BLaER1 (cell line): Measurements from ENCODE around the gene FYN.

Experiments
- H3K27ac ChIP-seq: shearing (Covaris generic); formaldehyde crosslinking; 2 replicates; pipeline ENCODE4 v1.8.1; 2022
- H3K27me3 ChIP-seq: shearing (Covaris generic); formaldehyde crosslinking; 2 replicates; pipeline ENCODE4 v1.8.1; 2022
- H3K36me3 ChIP-seq: shearing (Covaris generic); formaldehyde crosslinking; 2 replicates; pipeline ENCODE4 v1.8.1; 2022
- H3K4me1 ChIP-seq: shearing (Covaris generic); formaldehyde crosslinking; 2 replicates; pipeline ENCODE4 v1.8.1; 2022
- H3K4me2 ChIP-seq: shearing (Covaris generic); formaldehyde crosslinking; 2 replicates; pipeline ENCODE4 v1.8.1; 2022
- H3K4me3 ChIP-seq: shearing (Covaris generic); formaldehyde crosslinking; 2 replicates; pipeline ENCODE4 v1.8.1; 2022
- H3K9ac ChIP-seq: shearing (Covaris generic); formaldehyde crosslinking; 2 replicates; pipeline ENCODE4 v1.8.1; 2022
- H3K9me3 ChIP-seq: shearing (Covaris generic); formaldehyde crosslinking; 2 replicates; pipeline ENCODE4 v1.8.1; 2022
- H4K20me1 ChIP-seq: shearing (Covaris generic); formaldehyde crosslinking; 2 replicates; pipeline ENCODE4 v1.8.1; 2022
- Cebpa-rat ChIP-seq: shearing (Covaris generic); IDR thresholded peaks from 2 replicates; pipeline ENCODE4 v1.8.1; 2022

The FYN gene

GRCh38 chr6:111632468-111633247 lies 240.6 kb downstream of the FYN start:
- Histone ChIP-seq H3K4me1 (peaks cover 35% of the 10 kb centered on the region), H3K27ac (no peak overlapping the region), H3K9ac (no peak overlapping the region), H3K27me3 (no peaks in the 10 kb centered on the region), H3K4me2 (peak overlapping the region; percentile 57; the same call in 1 of the 2 replicates), H3K9me3 (peaks cover 6% of the 10 kb centered on the region; the same call in 1 of the 2 replicates), H3K36me3 (no peaks in the 10 kb centered on the region), H3K4me3 (no peak overlapping the region), H4K20me1 (no peaks in the 10 kb centered on the region)
- no peak for TF ChIP-seq Cebpa-rat

GRCh38 chr6:111631903-111632460 lies 241.3 kb downstream of the FYN start:
- no peaks in the 10 kb centered on the region for H4K20me1 ChIP-seq
- H3K4me2 ChIP-seq = peak overlapping the region; percentile 57
- no peak overlapping the region for H3K4me3 ChIP-seq
- no peak overlapping the region for H3K27ac ChIP-seq
- no peak overlapping the region for H3K9ac ChIP-seq
- no peak for TF ChIP-seq Cebpa-rat
- H3K27me3 ChIP-seq = no peaks in the 10 kb centered on the region
- no peaks in the 10 kb centered on the region for H3K36me3 ChIP-seq
- H3K9me3 ChIP-seq = peaks cover 6% of the 10 kb centered on the region; the same call in 1 of the 2 replicates
- H3K4me1 ChIP-seq = peaks cover 35% of the 10 kb centered on the region

GRCh38 chr6:111631018-111631417 lies 242.2 kb downstream of the FYN start:
- Histone ChIP-seq H3K9me3 (peaks cover 6% of the 10 kb centered on the region; the same call in 1 of the 2 replicates), H3K9ac (no peak overlapping the region), H3K36me3 (no peaks in the 10 kb centered on the region), H3K4me3 (no peak overlapping the region), H3K4me1 (peaks cover 35% of the 10 kb centered on the region), H3K27ac (no peak overlapping the region), H4K20me1 (no peaks in the 10 kb centered on the region), H3K27me3 (no peaks in the 10 kb centered on the region), H3K4me2 (peak overlapping the region; percentile 57)
- no peak for TF ChIP-seq Cebpa-rat

- no peaks in the 10 kb centered on the region for H4K20me1 ChIP-seq
- peak overlapping the region; percentile 49 for H3K4me2 ChIP-seq
- no peak overlapping the region for H3K27ac ChIP-seq
- no peaks in the 10 kb centered on the region for H3K36me3 ChIP-seq
- H3K4me3 ChIP-seq = no peak overlapping the region
- H3K27me3 ChIP-seq = no peaks in the 10 kb centered on the region
- TF ChIP-seq Cebpa-rat = no peak
- H3K4me1 ChIP-seq = peaks cover 35% of the 10 kb centered on the region
- H3K9me3 ChIP-seq = peaks cover 6% of the 10 kb centered on the region; the same call in 1 of the 2 replicates
- peak overlapping the region; percentile 38; the same call in 1 of the 2 replicates for H3K9ac ChIP-seq
Measured at GRCh38 chr6:111628142-111628850, 245.0 kb downstream of the FYN start.

- no peak overlapping the region for H3K4me2 ChIP-seq
- peaks cover 6% of the 10 kb centered on the region; the same call in 1 of the 2 replicates for H3K9me3 ChIP-seq
- H3K4me1 ChIP-seq = peaks cover 23% of the 10 kb centered on the region
- no peaks in the 10 kb centered on the region for H3K36me3 ChIP-seq
- H4K20me1 ChIP-seq = no peaks in the 10 kb centered on the region
- H3K27me3 ChIP-seq = no peaks in the 10 kb centered on the region
- no peak overlapping the region for H3K4me3 ChIP-seq
- no peak for TF ChIP-seq Cebpa-rat
- H3K27ac ChIP-seq = no peak overlapping the region; the same call in 1 of the 2 replicates
- H3K9ac ChIP-seq = no peak overlapping the region
Measured at GRCh38 chr6:111626441-111626840, 246.8 kb downstream of the FYN start.

GRCh38 chr6:111625461-111626391 lies 247.5 kb downstream of the FYN start:
- no peak for TF ChIP-seq Cebpa-rat
- Histone ChIP-seq H3K9me3 (peaks cover 6% of the 10 kb centered on the region; the same call in 1 of the 2 replicates), H3K27me3 (no peaks in the 10 kb centered on the region), H3K9ac (no peak overlapping the region), H3K36me3 (no peaks in the 10 kb centered on the region), H3K4me1 (peaks cover 23% of the 10 kb centered on the region), H4K20me1 (no peaks in the 10 kb centered on the region), H3K4me3 (no peak overlapping the region), H3K27ac (no peak overlapping the region; the same call in 1 of the 2 replicates), H3K4me2 (no peak overlapping the region)

- H3K27me3 ChIP-seq = no peaks in the 10 kb centered on the region
Measured at GRCh38 chr6:111625099-111625416, 248.2 kb downstream of the FYN start.

GRCh38 chr6:111624401-111625098 lies 248.7 kb downstream of the FYN start:
- peaks cover 33% of the 10 kb centered on the region for H3K4me1 ChIP-seq
- no peaks in the 10 kb centered on the region for H4K20me1 ChIP-seq
- H3K4me2 ChIP-seq = no peak overlapping the region
- H3K9ac ChIP-seq = no peak overlapping the region
- H3K27ac ChIP-seq = no peak overlapping the region
- H3K36me3 ChIP-seq = no peaks in the 10 kb centered on the region
- H3K4me3 ChIP-seq = no peak overlapping the region
- no peak for TF ChIP-seq Cebpa-rat
- no peaks in the 10 kb centered on the region for H3K27me3 ChIP-seq
- H3K9me3 ChIP-seq = peaks cover 6% of the 10 kb centered on the region; the same call in 1 of the 2 replicates

More at GRCh38 chr6:111625099-111625416, 248.2 kb downstream of the FYN start:
- Histone ChIP-seq H3K4me3 (no peak overlapping the region), H4K20me1 (no peaks in the 10 kb centered on the region), H3K4me1 (peaks cover 28% of the 10 kb centered on the region), H3K36me3 (no peaks in the 10 kb centered on the region), H3K9ac (no peak overlapping the region), H3K4me2 (no peak overlapping the region), H3K9me3 (peaks cover 6% of the 10 kb centered on the region; the same call in 1 of the 2 replicates), H3K27ac (no peak overlapping the region)
- no peak for TF ChIP-seq Cebpa-rat
